GM15510 (cell line): ENCODE results near the gene NFE2.

Experiments used
- POLR2A ChIP-seq: IDR thresholded peaks from 3 replicates; pipeline ENCODE4 v1.6.1; 2011; ENCODE audit warnings: borderline replicate concordance; ENCODE audit not compliant: insufficient read length; ENCODE audit errors: extremely low read depth

NFE2 gene

GRCh38 chr12:54292083-54292930 lies 8.5 kb downstream of the NFE2 start:
- no peak for TF ChIP-seq POLR2A

- peak; percentile 51 for TF ChIP-seq POLR2A
Observed at GRCh38 chr12:54287261-54288157, 13.3 kb downstream of the NFE2 start.

GRCh38 chr12:54286042-54287030 lies 14.5 kb downstream of the NFE2 start:
- TF ChIP-seq POLR2A, result peak; percentile 35

GRCh38 chr12:54285150-54286041 lies 15.4 kb downstream of the NFE2 start:
- TF ChIP-seq POLR2A, result peak; percentile 3

- no peak for TF ChIP-seq POLR2A
Observed at GRCh38 chr12:54282949-54283593, 17.7 kb downstream of the NFE2 start.

GRCh38 chr12:54280468-54281260 lies 20.2 kb downstream of the NFE2 start, which contains the start of gene HNRNPA1:
HNRNPA1 (plus strand) TSS chr12:54280726; CDS start chr12:54280808, 82 bp downstream.
- peak; percentile 97 for TF ChIP-seq POLR2A

- TF ChIP-seq POLR2A, result peak; percentile 80
Observed at GRCh38 chr12:54279632-54280467, 21.0 kb downstream of the NFE2 start, which contains the start of gene CBX5. CBX5 (minus strand) TSS chr12:54280122; CDS start chr12:54257650, 22,472 bp downstream.

GRCh38 chr12:54279227-54279631 lies 21.6 kb downstream of the NFE2 start:
- no peak for TF ChIP-seq POLR2A

GRCh38 chr12:54277823-54278276 lies 23.0 kb downstream of the NFE2 start:
- TF ChIP-seq POLR2A, result no peak

- no peak for TF ChIP-seq POLR2A
Observed at GRCh38 chr12:54276368-54276767, 24.4 kb downstream of the NFE2 start.

- no peak for TF ChIP-seq POLR2A
Observed at GRCh38 chr12:54273981-54274380, 26.8 kb downstream of the NFE2 start.
